ENCODE results near the gene DOCK6.

- TF ChIP-seq PATZ1 (CRISPR knock-in tag; IDR thresholded peaks at IDR 0.05; ENCODE audit: borderline replicate concordance) (no peak), POU6F1 (CRISPR knock-in tag; IDR thresholded peaks at IDR 0.05; ENCODE audit: borderline replicate concordance, low read depth) (no peak), ARNTL (CRISPR knock-in tag; IDR thresholded peaks at IDR 0.05; ENCODE audit: borderline replicate concordance, low read depth) (no peak), OSR1 (CRISPR knock-in tag; IDR thresholded peaks at IDR 0.05) (no peak), GLIS3 (CRISPR knock-in tag; IDR thresholded peaks at IDR 0.05) (no peak), CSDC2 (CRISPR knock-in tag; IDR thresholded peaks at IDR 0.05) (no peak), ISL1 (CRISPR knock-in tag; IDR thresholded peaks at IDR 0.05) (no peak), ZFP30 (CRISPR knock-in tag; IDR thresholded peaks at IDR 0.05) (no peak), BACH2 (CRISPR knock-in tag; IDR thresholded peaks at IDR 0.05; ENCODE audit: borderline replicate concordance) (no peak)
- TF ChIP-seq, protein P1, sequence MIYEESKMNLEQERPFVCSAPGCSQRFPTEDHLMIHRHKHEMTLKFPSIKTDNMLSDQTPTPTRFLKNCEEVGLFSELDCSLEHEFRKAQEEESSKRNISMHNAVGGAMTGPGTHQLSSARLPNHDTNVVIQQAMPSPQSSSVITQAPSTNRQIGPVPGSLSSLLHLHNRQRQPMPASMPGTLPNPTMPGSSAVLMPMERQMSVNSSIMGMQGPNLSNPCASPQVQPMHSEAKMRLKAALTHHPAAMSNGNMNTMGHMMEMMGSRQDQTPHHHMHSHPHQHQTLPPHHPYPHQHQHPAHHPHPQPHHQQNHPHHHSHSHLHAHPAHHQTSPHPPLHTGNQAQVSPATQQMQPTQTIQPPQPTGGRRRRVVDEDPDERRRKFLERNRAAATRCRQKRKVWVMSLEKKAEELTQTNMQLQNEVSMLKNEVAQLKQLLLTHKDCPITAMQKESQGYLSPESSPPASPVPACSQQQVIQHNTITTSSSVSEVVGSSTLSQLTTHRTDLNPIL (CRISPR knock-in tag; IDR thresholded peaks at IDR 0.05; ENCODE audit: low read depth) = no peak
Observed at GRCh38 chr19:11226716-11227166, 35.6 kb downstream of the DOCK6 start.

Data from SK-N-SH treated with all-trans-retinoic acid at 6 μM for 48 hours (cell line).